IgD-negative memory B cell (primary cell): ENCODE measurements around the gene KCNMB1. TPM values are rescaled to one million over a fixed set of nuclear protein-coding genes. Genes with fewer than 3 reads are reported as not detected.

Source experiments
- H3K27ac Mint-ChIP-seq, 3 donors: one replicate each; pipeline ENCODE4 v1.8.0; 2020 to 2022; ENCODE audit warnings: mild to moderate bottlenecking in 3 of 3, mixed read lengths in 3 of 3, moderate library complexity in 1 of 3
- H3K27me3 Mint-ChIP-seq: one replicate; pipeline ENCODE4 v1.8.0; 2021; ENCODE audit warnings: mixed read lengths
- H3K36me3 Mint-ChIP-seq: one replicate; pipeline ENCODE4 v1.8.0; 2020; ENCODE audit warnings: mild to moderate bottlenecking, mixed read lengths
- H3K4me1 Mint-ChIP-seq, 3 donors: one replicate each; pipeline ENCODE4 v1.8.0; 2020 to 2022; ENCODE audit warnings: mixed read lengths in 3 of 3, mild to moderate bottlenecking in 1 of 3
- H3K4me3 Mint-ChIP-seq, 4 donors: one replicate each; pipeline ENCODE4 v1.8.0; 2020 to 2022; ENCODE audit warnings: mild to moderate bottlenecking in 4 of 4, mixed read lengths in 4 of 4, moderate library complexity in 3 of 4
- H3K9me3 Mint-ChIP-seq, 3 donors: one replicate each; pipeline ENCODE4 v1.8.0; 2020 to 2021; ENCODE audit warnings: mixed read lengths in 3 of 3, mild to moderate bottlenecking in 1 of 3
- polyA plus RNA-seq: library from polyadenylated mRNA; unstranded; fragments of 300-500 nt; fragmentation: Illumina TruSeq; gene quantifications from one replicate; pipeline ENCODE4 v1.2.3, GENCODE V29; 2021

Gene KCNMB1
- polyA plus RNA-seq, 1 donor from 2014 or later: not detected

DNA sequence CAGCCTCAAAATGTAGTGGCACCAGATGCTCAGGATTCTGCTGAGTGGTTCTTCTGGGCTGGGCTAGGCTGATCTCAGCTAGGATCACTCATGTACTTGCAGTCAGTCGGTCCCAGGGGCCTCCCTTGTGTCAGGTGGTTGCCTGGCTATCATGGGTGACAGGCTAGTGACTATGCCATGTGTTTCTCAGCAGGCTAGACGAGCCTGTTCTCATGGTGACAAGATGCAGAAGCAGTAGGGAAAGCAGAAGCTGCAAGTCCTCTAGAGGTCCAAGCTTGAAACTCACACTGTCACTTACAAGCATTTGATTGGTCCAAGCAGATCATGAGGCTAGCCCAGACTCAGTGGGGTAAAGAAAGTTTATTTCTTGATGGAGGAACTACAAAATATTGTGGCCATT lies 15.2 kb upstream of the KCNMB1 start:
- peaks cover 0 to 4% (median 4%) of the 10 kb centered on the region in 3 donors for H3K4me1 Mint-ChIP-seq
- H3K9me3 Mint-ChIP-seq: peaks cover 0 to 3% (median 1%) of the 10 kb centered on the region in 3 donors
- H3K27ac Mint-ChIP-seq: no peak overlapping the region
- peaks cover 4% of the 10 kb centered on the region for H3K36me3 Mint-ChIP-seq
- peaks cover 10% of the 10 kb centered on the region for H3K27me3 Mint-ChIP-seq
- H3K4me3 Mint-ChIP-seq: no peak overlapping the region

- Mint-ChIP-seq H3K9me3 (peaks cover 0 to 3% (median 1%) of the 10 kb centered on the region in 3 donors), H3K36me3 (peaks cover 4% of the 10 kb centered on the region), H3K4me3 (no peak overlapping the region), H3K27ac (no peak overlapping the region), H3K4me1 (peaks cover 0 to 4% (median 4%) of the 10 kb centered on the region in 3 donors), H3K27me3 (peaks cover 10% of the 10 kb centered on the region)
Measured at GRCh38 chr5:170403675-170404074, 14.5 kb upstream of the KCNMB1 start.

GRCh38 chr5:170402508-170402907 lies 13.3 kb upstream of the KCNMB1 start:
- H3K27me3 Mint-ChIP-seq: peaks cover 8% of the 10 kb centered on the region
- peaks cover 0 to 4% (median 4%) of the 10 kb centered on the region in 3 donors for H3K4me1 Mint-ChIP-seq
- H3K27ac Mint-ChIP-seq: no peak overlapping the region
- peaks cover 0 to 3% (median 1%) of the 10 kb centered on the region in 3 donors for H3K9me3 Mint-ChIP-seq
- peaks cover 4% of the 10 kb centered on the region for H3K36me3 Mint-ChIP-seq
- H3K4me3 Mint-ChIP-seq: no peak overlapping the region

DNA sequence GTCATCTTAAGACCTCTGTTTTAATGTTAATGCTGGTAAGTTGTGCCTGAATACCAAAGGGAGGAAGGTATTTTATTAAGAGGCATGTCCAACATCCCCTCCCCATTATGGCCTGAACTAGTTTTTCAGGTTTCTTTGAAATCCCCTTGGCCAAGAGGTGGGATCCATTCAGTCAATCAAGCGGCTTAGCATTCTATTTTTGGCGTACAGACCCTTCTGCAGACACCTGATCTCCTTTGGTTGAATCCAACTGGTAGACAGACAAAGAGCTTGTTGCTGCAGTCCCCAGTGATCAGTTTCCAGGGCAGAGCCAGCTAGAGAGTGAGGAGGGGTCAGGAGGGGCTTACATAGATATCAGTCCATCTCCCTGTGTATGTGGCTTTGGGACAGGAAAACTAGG lies 7.9 kb upstream of the KCNMB1 start:
- Mint-ChIP-seq H3K27me3 (peaks cover 19% of the 10 kb centered on the region), H3K9me3 (peaks cover 0 to 3% (median 1%) of the 10 kb centered on the region in 3 donors), H3K27ac (peak overlapping the region in 1 of 3 donors; percentile 37), H3K4me1 (peaks cover 11 to 24% (median 21%) of the 10 kb centered on the region in 3 donors), H3K36me3 (no peaks in the 10 kb centered on the region), H3K4me3 (no peak overlapping the region)

- peaks cover 13 to 24% (median 24%) of the 10 kb centered on the region in 3 donors for H3K4me1 Mint-ChIP-seq
- peak overlapping the region; percentile 6 to 27 (median 25) for H3K27ac Mint-ChIP-seq
- no peaks in the 10 kb centered on the region for H3K9me3 Mint-ChIP-seq
- peak overlapping the region in 2 of 4 donors; percentile 13 to 83 for H3K4me3 Mint-ChIP-seq
- no peaks in the 10 kb centered on the region for H3K36me3 Mint-ChIP-seq
- H3K27me3 Mint-ChIP-seq: peaks cover 17% of the 10 kb centered on the region
Measured at GRCh38 chr5:170393958-170394357, 4.8 kb upstream of the KCNMB1 start.

DNA sequence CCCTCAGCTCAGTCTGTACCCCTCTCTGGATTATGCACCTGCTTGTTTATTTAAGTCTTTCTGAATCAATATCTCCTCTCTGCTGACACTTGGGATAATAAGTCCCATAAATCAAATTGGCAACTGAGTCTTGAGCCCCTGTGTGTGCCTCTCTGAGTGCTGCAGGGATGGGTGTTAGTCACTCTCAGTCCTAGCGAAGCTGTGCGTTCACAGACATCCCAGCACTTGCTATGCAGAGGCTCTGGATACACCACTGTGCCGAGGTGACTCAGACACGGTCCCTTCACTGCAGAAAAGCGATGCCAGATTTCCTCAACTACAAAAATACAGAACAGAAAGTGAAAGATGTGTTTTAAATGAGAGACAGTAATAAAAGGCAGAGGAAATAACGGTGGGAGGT lies 4.1 kb upstream of the KCNMB1 start:
- Mint-ChIP-seq H3K27ac (peak overlapping the region in 2 of 3 donors; percentile 25 to 81), H3K4me1 (peaks cover 13 to 24% (median 24%) of the 10 kb centered on the region in 3 donors), H3K4me3 (peak overlapping the region in 2 of 4 donors; percentile 13 to 83), H3K36me3 (no peaks in the 10 kb centered on the region), H3K27me3 (peaks cover 21% of the 10 kb centered on the region), H3K9me3 (no peaks in the 10 kb centered on the region)

- H3K27ac Mint-ChIP-seq: no peak overlapping the region
- H3K36me3 Mint-ChIP-seq: no peaks in the 10 kb centered on the region
- H3K4me1 Mint-ChIP-seq: peaks cover 13 to 25% (median 24%) of the 10 kb centered on the region in 3 donors
- no peaks in the 10 kb centered on the region for H3K9me3 Mint-ChIP-seq
- H3K4me3 Mint-ChIP-seq: no peak overlapping the region
- peaks cover 16% of the 10 kb centered on the region for H3K27me3 Mint-ChIP-seq
Measured at GRCh38 chr5:170390472-170390871, 1.3 kb upstream of the KCNMB1 start.

GRCh38 chr5:170389550-170389892 lies 354 bp upstream of the KCNMB1 start:
- no peak overlapping the region for H3K27ac Mint-ChIP-seq
- H3K4me3 Mint-ChIP-seq: no peak overlapping the region
- H3K9me3 Mint-ChIP-seq: no peaks in the 10 kb centered on the region
- H3K27me3 Mint-ChIP-seq: peaks cover 9% of the 10 kb centered on the region
- H3K36me3 Mint-ChIP-seq: no peaks in the 10 kb centered on the region
- peaks cover 13 to 17% (median 16%) of the 10 kb centered on the region in 3 donors for H3K4me1 Mint-ChIP-seq

DNA sequence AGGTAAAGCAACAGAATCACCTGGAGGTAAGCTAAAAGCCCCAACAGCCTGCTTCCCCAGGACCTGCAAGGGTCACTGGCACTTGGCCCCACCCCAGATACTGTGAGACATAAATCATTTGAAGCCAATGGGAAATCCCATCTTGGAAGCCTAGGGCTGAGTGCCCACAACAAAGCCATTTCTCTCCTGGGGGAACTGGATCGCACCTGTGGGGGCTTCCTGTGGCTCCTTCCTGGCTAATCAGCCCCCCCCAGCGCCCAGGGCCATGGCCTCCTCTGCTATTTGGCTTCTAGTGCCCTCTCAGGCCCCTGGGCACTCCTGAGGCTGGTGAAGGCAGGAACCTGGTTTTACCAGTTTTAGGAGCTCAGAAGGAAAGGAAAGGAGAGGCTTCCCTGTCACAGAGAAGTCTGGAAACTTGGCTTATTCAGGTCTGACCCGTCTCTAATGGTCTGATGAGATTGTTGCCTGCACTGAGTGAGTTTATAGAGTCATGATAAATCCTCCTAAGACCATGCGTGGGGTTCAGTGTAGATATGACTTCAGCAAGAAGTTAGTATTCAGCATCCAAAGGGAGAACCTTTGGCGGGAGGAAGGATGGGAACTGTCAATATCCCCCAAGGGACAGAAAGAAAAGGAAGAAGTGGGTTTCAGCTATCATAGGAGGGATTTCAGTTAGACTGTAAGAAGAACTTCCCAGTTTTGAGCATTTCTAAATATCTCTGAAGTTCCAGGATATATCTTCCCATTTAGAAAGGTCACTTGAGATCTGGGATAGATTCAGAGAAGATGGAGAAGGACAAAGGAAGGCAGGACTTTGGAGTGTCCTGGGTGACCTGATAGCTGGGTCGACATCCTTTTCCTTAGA lies 1.2 kb downstream of the KCNMB1 start:
- Mint-ChIP-seq H3K27me3 (peaks cover 8% of the 10 kb centered on the region), H3K9me3 (no peaks in the 10 kb centered on the region), H3K4me1 (peaks cover under 1 to 6% (median 2%) of the 10 kb centered on the region in 3 donors), H3K27ac (no peak overlapping the region), H3K36me3 (no peaks in the 10 kb centered on the region), H3K4me3 (no peak overlapping the region)

GRCh38 chr5:170386743-170387395 lies 2.3 kb downstream of the KCNMB1 start:
- H3K27me3 Mint-ChIP-seq: peaks cover 8% of the 10 kb centered on the region
- no peaks in the 10 kb centered on the region for H3K36me3 Mint-ChIP-seq
- H3K27ac Mint-ChIP-seq: no peak overlapping the region

DNA sequence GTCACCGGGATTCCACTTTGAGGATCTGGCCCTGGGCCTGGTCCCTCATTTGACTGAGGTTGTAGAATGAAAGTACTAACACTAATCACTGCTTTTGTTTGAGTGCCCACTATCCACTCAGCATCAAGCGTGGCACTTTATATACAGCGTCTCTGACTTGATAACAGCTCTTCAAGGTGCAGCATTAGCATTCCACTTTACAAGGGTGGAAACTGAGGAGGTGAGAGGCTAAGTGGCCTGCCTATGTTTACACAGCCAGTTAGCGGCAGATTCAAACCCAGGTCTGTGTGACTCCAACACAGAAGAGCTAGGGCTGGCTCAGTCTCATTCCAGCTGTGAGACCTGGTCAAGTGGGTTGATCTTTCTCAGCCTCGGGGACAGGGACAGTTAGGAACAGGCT lies 5.9 kb downstream of the KCNMB1 start:
- Mint-ChIP-seq H3K9me3 (no peaks in the 10 kb centered on the region), H3K4me3 (no peak overlapping the region), H3K36me3 (no peaks in the 10 kb centered on the region), H3K27ac (no peak overlapping the region), H3K4me1 (peaks cover 0 to 1% (median 0%) of the 10 kb centered on the region in 3 donors), H3K27me3 (peaks cover 4% of the 10 kb centered on the region)

More at GRCh38 chr5:170386743-170387395, 2.3 kb downstream of the KCNMB1 start:
- H3K9me3 Mint-ChIP-seq: no peaks in the 10 kb centered on the region
- peaks cover 0 to 4% (median 2%) of the 10 kb centered on the region in 3 donors for H3K4me1 Mint-ChIP-seq
- H3K4me3 Mint-ChIP-seq: no peak overlapping the region

DNA sequence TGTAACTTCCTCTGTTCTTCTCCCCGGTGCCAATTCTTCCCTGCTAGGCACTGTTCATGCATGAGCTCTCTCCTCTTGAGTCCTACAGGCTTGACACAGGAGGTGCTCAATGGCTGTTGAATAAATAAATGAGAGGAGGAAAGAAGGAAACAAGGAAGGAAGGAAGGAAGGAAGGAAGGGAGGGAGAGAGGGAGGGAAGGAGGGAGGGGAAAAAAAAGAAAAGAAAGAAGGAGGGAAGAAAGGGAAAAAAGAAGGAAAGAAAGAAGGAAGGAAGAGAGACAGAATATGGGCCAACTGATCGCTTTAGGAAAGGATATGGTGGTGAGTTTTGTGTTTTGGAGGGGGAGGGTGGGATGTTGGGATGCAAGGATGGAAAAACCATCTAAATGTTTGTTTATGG lies 6.4 kb downstream of the KCNMB1 start:
- H3K4me3 Mint-ChIP-seq: no peak overlapping the region
- no peaks in the 10 kb centered on the region for H3K36me3 Mint-ChIP-seq
- H3K27ac Mint-ChIP-seq: no peak overlapping the region
- H3K27me3 Mint-ChIP-seq: peaks cover 2% of the 10 kb centered on the region
- no peaks in the 10 kb centered on the region for H3K9me3 Mint-ChIP-seq
- H3K4me1 Mint-ChIP-seq: peaks cover 0 to 1% (median 0%) of the 10 kb centered on the region in 3 donors

DNA sequence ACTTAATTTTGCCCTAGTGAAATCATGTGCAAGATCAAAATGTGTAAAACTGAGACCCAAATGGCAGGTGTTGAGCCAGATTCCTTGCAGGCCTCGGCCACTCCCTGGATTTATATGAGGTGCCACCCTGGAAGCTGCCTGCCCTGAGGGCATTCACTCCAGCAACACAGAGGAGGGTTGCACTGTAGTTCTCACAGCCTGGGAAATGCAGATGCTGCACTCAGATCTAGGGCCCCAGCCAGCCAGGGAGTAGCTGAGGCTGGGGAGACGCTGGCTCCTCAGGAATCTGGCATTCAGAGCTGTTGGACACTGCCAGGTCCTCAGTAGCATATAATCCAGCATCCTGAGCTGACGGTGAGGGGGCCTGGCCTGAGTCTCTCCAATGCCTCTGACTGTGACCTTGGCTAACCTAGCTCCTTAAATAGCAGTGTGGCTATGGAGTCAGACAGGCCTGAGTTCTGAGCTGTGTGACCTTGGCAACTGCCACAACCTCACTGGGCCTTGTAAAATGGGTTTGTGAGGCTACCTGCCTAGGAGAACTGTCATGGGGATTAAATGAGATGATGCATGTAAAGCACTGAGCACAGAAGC lies 8.7 kb downstream of the KCNMB1 start:
- Mint-ChIP-seq H3K4me3 (no peak overlapping the region), H3K4me1 (no peaks in the 10 kb centered on the region), H3K36me3 (no peaks in the 10 kb centered on the region), H3K27me3 (no peaks in the 10 kb centered on the region), H3K27ac (no peak overlapping the region), H3K9me3 (no peaks in the 10 kb centered on the region)

- Mint-ChIP-seq H3K9me3 (no peaks in the 10 kb centered on the region), H3K27ac (no peak overlapping the region), H3K27me3 (no peaks in the 10 kb centered on the region), H3K4me1 (no peaks in the 10 kb centered on the region), H3K36me3 (no peaks in the 10 kb centered on the region), H3K4me3 (no peak overlapping the region)
Measured at GRCh38 chr5:170378740-170379139, 10.4 kb downstream of the KCNMB1 start.

- Mint-ChIP-seq H3K4me3 (no peak overlapping the region), H3K27me3 (peaks cover under 1% of the 10 kb centered on the region), H3K9me3 (no peaks in the 10 kb centered on the region), H3K4me1 (no peaks in the 10 kb centered on the region), H3K36me3 (no peaks in the 10 kb centered on the region), H3K27ac (no peak overlapping the region)
Measured at GRCh38 chr5:170377027-170377426, 12.1 kb downstream of the KCNMB1 start.
